CD14-positive monocyte (primary cell): ENCODE results near the gene SIRPD. TPM values are rescaled to one million over a fixed set of nuclear protein-coding genes. Genes with fewer than 3 reads are reported as not detected.

Experiments used
- DNase-seq, 3 donors: peaks; one replicate each; pipeline ENCODE4 v3.0.0-alpha.2; 2011 to 2022
- H2AFZ ChIP-seq: 2 replicates; pipeline ENCODE4 v1.6.0; 2012; ENCODE audit warnings: mild to moderate bottlenecking, low read depth, low read length, inconsistent platforms; ENCODE audit not compliant: insufficient read depth, poor library complexity, severe bottlenecking
- H3K27ac ChIP-seq, 2 donors: 1 replicate in 1 of 2; 2 replicates in 1 of 2; pipeline ENCODE4 v1.5.1; 2012 to 2013; ENCODE audit warnings: low read length in 2 of 2, control low read depth in 1 of 2, inconsistent platforms in 1 of 2, low read depth in 1 of 2, mild to moderate bottlenecking in 1 of 2
- H3K27me3 ChIP-seq, 2 donors: one replicate each; pipeline versions ENCODE4 v1.6.0 to v1.6.1; 2011 to 2013; ENCODE audit warnings: low read length in 2 of 2; ENCODE audit not compliant: control insufficient read depth in 2 of 2, insufficient read depth in 2 of 2
- H3K36me3 ChIP-seq, 2 donors: replicated peaks in 1 of 2; 1 replicate in 1 of 2; 2 replicates in 1 of 2; pipeline versions ENCODE4 v1.5.1 to v1.6.1; 2012 to 2013; ENCODE audit warnings: low read length in 2 of 2, control low read depth in 1 of 2, inconsistent platforms in 1 of 2, mild to moderate bottlenecking in 1 of 2; ENCODE audit not compliant: insufficient read depth in 2 of 2, control insufficient read depth in 1 of 2
- H3K4me1 ChIP-seq, 2 donors: 1 replicate in 1 of 2; 2 replicates in 1 of 2; pipeline versions ENCODE4 v1.5.1 to v1.6.1; 2012 to 2013; ENCODE audit warnings: low read length in 2 of 2, control low read depth in 1 of 2, inconsistent platforms in 1 of 2, mild to moderate bottlenecking in 1 of 2, moderate library complexity in 1 of 2; ENCODE audit not compliant: insufficient read depth in 2 of 2, control insufficient read depth in 1 of 2
- H3K4me2 ChIP-seq: replicated peaks from 2 replicates; pipeline ENCODE3; 2012; ENCODE audit warnings: low read length, moderate library complexity, mild to moderate bottlenecking; ENCODE audit not compliant: poor library complexity, severe bottlenecking; ENCODE audit errors: extremely low read depth
- H3K4me3 ChIP-seq, 3 experiments: fragments of 200-600 bp in 1 of 3; sonication (generic) in 1 of 3; replicated peaks in 1 of 3; 1 replicate in 2 of 3; 2 replicates in 1 of 3; pipeline ENCODE4 v1.5.1; 2011 to 2013; ENCODE audit warnings: low read length in 3 of 3, mild to moderate bottlenecking in 3 of 3, control low read depth in 2 of 3, low read depth in 2 of 3, inconsistent platforms in 1 of 3, moderate library complexity in 1 of 3
- H3K79me2 ChIP-seq: 2 replicates; pipeline ENCODE4 v1.6.0; 2012; ENCODE audit warnings: mild to moderate bottlenecking, control low read depth, inconsistent platforms, low read length, moderate library complexity; ENCODE audit not compliant: insufficient read depth
- H3K9ac ChIP-seq: 2 replicates; pipeline ENCODE4 v1.6.0; 2017; ENCODE audit warnings: low read length, mild to moderate bottlenecking; ENCODE audit not compliant: insufficient read depth, poor library complexity, severe bottlenecking
- H3K9me3 ChIP-seq, 2 donors: replicated peaks in 1 of 2; 1 replicate in 1 of 2; 2 replicates in 1 of 2; pipeline versions ENCODE4 v1.5.1 to v1.6.1; 2012 to 2013; ENCODE audit warnings: low read length in 2 of 2, control low read depth in 1 of 2; ENCODE audit not compliant: control insufficient read depth in 1 of 2, insufficient read depth in 1 of 2
- H4K20me1 ChIP-seq: 2 replicates; pipeline ENCODE4 v1.6.0; 2012; ENCODE audit warnings: mild to moderate bottlenecking, low read length, control low read depth, moderate library complexity; ENCODE audit not compliant: insufficient read depth
- H3K27ac Mint-ChIP-seq, 7 donors: one replicate each; pipeline ENCODE4 v1.8.0; 2020; ENCODE audit warnings: mild to moderate bottlenecking in 7 of 7, mixed read lengths in 7 of 7, moderate library complexity in 6 of 7, inconsistent platforms in 2 of 7
- H3K27me3 Mint-ChIP-seq, 3 donors: one replicate each; pipeline ENCODE4 v1.8.0; 2021 to 2022; ENCODE audit warnings: low read depth in 3 of 3, mild to moderate bottlenecking in 3 of 3, mixed read lengths in 3 of 3, moderate library complexity in 3 of 3, inconsistent platforms in 1 of 3
- H3K36me3 Mint-ChIP-seq, 2 donors: one replicate each; pipeline ENCODE4 v1.8.0; 2020; ENCODE audit warnings: mixed read lengths in 2 of 2, inconsistent platforms in 1 of 2, mild to moderate bottlenecking in 1 of 2
- H3K4me1 Mint-ChIP-seq: one replicate; pipeline ENCODE4 v1.8.0; 2020; ENCODE audit warnings: mild to moderate bottlenecking, mixed read lengths
- H3K4me3 Mint-ChIP-seq, 2 donors: one replicate each; pipeline ENCODE4 v1.8.0; 2020; ENCODE audit warnings: mild to moderate bottlenecking in 2 of 2, mixed read lengths in 2 of 2, moderate library complexity in 1 of 2
- H3K9me3 Mint-ChIP-seq, 7 donors: one replicate each; pipeline ENCODE4 v1.8.0; 2020 to 2022; ENCODE audit warnings: mixed read lengths in 7 of 7, mild to moderate bottlenecking in 6 of 7, moderate library complexity in 6 of 7, inconsistent platforms in 2 of 7
- CTCF ChIP-seq: fragments of 200-600 bp; IDR thresholded peaks from one replicate; pipeline ENCODE4 v1.8.0; 2022; ENCODE audit warnings: antibody characterized with exemption, mild to moderate bottlenecking
- WGBS: methylation state at CpG from one replicate; pipeline ENCODE4 v1.1.5; 2013; ENCODE audit warnings: missing lambda C conversion rate; ENCODE audit not compliant: insufficient coverage; 5-methylcytosine and 5-hydroxymethylcytosine counted together
- intact Hi-C, 2 donors: fragments of 100-400 bp; cut with micrococcal nuclease; formaldehyde crosslinking; loops; one replicate each; pipeline versions ENCODE4 v1.15.0 to v1.15.1; 2023
- polyA plus RNA-seq, 3 donors: library from polyadenylated mRNA; depleted of rRNA in 1 of 3; unstranded in 2 of 3; stranded (reverse) in 1 of 3; fragments of 300-500 nt in 2 of 3; fragments of >200 nt in 1 of 3; fragmentation: Illumina TruSeq in 2 of 3; gene quantifications; 1 replicate in 2 of 3; 2 replicates in 1 of 3; pipeline ENCODE4 v1.2.3, GENCODE V29; 2012 to 2021

The SIRPD gene
- polyA plus RNA-seq, 3 donors, result 3.9 to 13.0 (median 12.0) TPM

- Mint-ChIP-seq H3K4me1 (peaks cover 37% of the 10 kb centered on the region), H3K4me3 (peak overlapping the region; percentile 12 to 21), H3K27ac (peak overlapping the region in 6 of 7 donors; percentile 5 to 72 (median 56)), H3K9me3 (peaks cover 0 to 5% (median 2%) of the 10 kb centered on the region in 7 donors), H3K36me3 (peaks cover 3 to 10% of the 10 kb centered on the region in 2 donors), H3K27me3 (no peaks in the 10 kb centered on the region)
- intact Hi-C loops, result no loop called here
- Histone ChIP-seq H3K27ac (no peak overlapping the region), H3K4me2 (no peak overlapping the region), H4K20me1 (no peaks in the 10 kb centered on the region), H3K27me3 (no peaks in the 10 kb centered on the region), H3K9me3 (no peaks in the 10 kb centered on the region), H3K4me1 (peaks cover 13 to 21% of the 10 kb centered on the region in 2 donors), H2AFZ (no peak overlapping the region), H3K4me3 (no peak overlapping the region), H3K36me3 (no peaks in the 10 kb centered on the region), H3K79me2 (no peaks in the 10 kb centered on the region), H3K9ac (no peak overlapping the region)
- peak in 1 of 3 donors; percentile 30 for DNase-seq
- TF ChIP-seq CTCF, result no peak
These were observed 30.6 kb downstream of the SIRPD start for GRCh38 chr20:1526896-1527295.

GRCh38 chr20:1526310-1526709 is 31.2 kb downstream of the SIRPD start:
- intact Hi-C loops, result no loop called here
- no peak for TF ChIP-seq CTCF
- no peak overlapping the region for H3K27ac ChIP-seq
- Mint-ChIP-seq H3K4me1 (peaks cover 35% of the 10 kb centered on the region), H3K27me3 (peaks cover 0 to under 1% (median 0%) of the 10 kb centered on the region in 3 donors), H3K4me3 (no peak overlapping the region), H3K9me3 (peaks cover 0 to 5% (median 2%) of the 10 kb centered on the region in 7 donors), H3K36me3 (peaks cover 0 to 4% of the 10 kb centered on the region in 2 donors), H3K27ac (peak overlapping the region in 5 of 7 donors; percentile 28 to 72 (median 45))
- peak in 1 of 3 donors; percentile 43 for DNase-seq
- H3K36me3 ChIP-seq, result no peaks in the 10 kb centered on the region
- H3K9ac ChIP-seq, result no peak overlapping the region
- WGBS, result no CpG with 5 or more reads among the region's 1 CpG
- no peak overlapping the region for H2AFZ ChIP-seq
- H3K79me2 ChIP-seq, result no peaks in the 10 kb centered on the region
- H3K27me3 ChIP-seq, result no peaks in the 10 kb centered on the region
- H3K4me1 ChIP-seq, result peaks cover 13 to 21% of the 10 kb centered on the region in 2 donors
- H3K4me3 ChIP-seq, result no peak overlapping the region
- H3K9me3 ChIP-seq, result no peaks in the 10 kb centered on the region
- no peaks in the 10 kb centered on the region for H4K20me1 ChIP-seq
- H3K4me2 ChIP-seq, result no peak overlapping the region
